ENCODE data around the gene ANAPC2. TPM values are rescaled to one million over a fixed set of nuclear protein-coding genes. Genes with fewer than 3 reads are reported as not detected.

Gene ANAPC2
- total RNA-seq, 1 experiment from 2014 or later = 80.9 TPM

DNA sequence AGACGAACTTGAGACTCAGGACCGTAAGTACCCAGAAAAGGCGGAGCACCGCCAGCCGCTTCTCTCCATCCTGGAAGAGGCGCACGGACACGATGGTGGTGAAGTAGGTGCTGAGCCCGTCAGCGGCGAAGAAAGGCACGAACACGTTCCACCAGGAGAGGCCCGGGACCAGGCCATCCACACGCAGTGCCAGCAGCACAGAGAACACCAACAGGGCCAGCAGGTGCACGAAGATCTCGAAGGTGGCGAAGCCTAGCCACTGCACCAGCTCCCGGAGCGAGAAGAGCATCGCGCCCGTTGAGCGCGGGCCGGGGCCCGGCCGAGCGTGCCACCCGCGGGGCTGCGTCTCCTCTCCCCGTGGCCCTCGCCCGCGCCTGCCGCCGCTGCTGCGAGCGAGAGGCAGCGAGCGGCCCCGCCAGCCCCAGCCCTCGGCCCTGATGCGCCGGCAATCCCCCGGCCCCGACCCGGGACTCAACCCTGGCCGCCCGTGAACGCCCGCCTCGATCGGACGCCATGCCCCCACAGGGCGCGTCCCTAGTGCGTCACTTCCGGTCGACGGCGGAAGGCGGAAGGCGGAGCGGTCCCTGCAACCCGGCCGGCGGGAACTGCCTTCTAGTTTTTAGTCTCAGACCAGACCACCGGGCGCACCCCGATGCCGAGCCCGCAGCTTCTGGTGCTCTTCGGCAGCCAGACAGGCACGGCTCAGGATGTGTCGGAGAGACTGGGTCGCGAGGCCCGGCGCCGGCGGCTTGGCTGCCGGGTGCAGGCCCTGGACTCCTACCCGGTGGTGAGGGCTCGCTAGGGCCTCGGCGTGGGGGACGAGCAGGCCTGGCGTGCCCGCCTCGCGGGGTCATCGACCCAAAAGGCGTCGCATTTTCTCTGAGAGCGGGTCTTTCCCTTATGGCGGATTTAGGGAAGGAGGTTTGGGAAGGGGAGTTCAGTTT lies 17.0 kb upstream of the ANAPC2 start, which contains the start of the genes NDOR1 and TMEM203 (continued):
- TF ChIP-seq, protein P1, sequence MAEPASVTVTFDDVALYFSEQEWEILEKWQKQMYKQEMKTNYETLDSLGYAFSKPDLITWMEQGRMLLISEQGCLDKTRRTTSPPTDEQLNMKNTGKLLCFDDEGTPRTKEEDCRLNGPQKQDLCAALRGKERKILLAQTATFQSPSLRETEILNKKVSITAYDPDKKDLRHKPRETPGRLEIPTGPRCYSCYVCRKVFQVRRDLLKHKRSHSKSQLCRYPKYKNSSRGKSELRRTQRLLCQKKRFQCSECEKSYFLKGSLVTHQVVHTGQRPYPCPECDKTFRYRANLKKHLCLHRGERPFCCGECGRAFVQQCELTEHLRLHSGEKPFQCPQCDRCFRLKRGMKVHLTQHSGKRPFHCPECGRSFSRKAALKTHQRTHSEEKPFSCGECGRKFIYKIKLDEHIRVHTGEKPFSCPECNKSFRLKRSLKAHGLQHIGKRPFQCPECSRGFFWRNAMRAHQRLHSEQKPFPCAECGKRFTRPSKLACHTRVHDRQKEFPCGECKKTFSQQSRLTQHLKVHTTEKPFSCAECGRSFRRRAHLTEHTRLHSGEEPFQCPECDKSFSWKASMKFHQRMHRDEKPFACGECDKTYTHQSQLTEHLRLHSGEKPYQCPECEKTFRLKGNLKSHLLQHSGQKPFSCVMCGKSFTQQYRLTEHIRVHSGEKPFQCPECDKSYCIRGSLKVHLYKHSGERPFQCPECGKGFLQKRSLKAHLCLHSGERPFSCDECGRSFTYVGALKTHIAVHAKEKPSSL (CRISPR knock-in tag; conservative IDR thresholded peaks at IDR 0.05) = no peak
- no peak for TF ChIP-seq FOXJ3 (CRISPR knock-in tag; IDR thresholded peaks at IDR 0.05; ENCODE audit: borderline replicate concordance)
- no peak for TF ChIP-seq TCF7 (CRISPR knock-in tag; IDR thresholded peaks at IDR 0.05; ENCODE audit: low read depth)
- TF ChIP-seq, protein P2, sequence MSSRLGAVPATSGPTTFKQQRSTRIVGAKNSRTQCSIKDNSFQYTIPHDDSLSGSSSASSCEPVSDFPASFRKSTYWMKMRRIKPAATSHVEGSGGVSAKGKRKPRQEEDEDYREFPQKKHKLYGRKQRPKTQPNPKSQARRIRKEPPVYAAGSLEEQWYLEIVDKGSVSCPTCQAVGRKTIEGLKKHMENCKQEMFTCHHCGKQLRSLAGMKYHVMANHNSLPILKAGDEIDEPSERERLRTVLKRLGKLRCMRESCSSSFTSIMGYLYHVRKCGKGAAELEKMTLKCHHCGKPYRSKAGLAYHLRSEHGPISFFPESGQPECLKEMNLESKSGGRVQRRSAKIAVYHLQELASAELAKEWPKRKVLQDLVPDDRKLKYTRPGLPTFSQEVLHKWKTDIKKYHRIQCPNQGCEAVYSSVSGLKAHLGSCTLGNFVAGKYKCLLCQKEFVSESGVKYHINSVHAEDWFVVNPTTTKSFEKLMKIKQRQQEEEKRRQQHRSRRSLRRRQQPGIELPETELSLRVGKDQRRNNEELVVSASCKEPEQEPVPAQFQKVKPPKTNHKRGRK (CRISPR knock-in tag; IDR thresholded peaks at IDR 0.05; ENCODE audit: borderline replicate concordance) = no peak
- TF ChIP-seq JUN (CRISPR knock-in tag; IDR thresholded peaks at IDR 0.05) = no peak; the same call in 1 of the 2 replicates
- no peak; the same call in 1 of the 2 replicates for TF ChIP-seq KAT7 (CRISPR knock-in tag; IDR thresholded peaks at IDR 0.05; ENCODE audit: borderline replicate concordance)
- no peak for TF ChIP-seq NR3C1 (CRISPR knock-in tag; conservative IDR thresholded peaks at IDR 0.05; ENCODE audit: low read depth)
- TF ChIP-seq, protein P3, sequence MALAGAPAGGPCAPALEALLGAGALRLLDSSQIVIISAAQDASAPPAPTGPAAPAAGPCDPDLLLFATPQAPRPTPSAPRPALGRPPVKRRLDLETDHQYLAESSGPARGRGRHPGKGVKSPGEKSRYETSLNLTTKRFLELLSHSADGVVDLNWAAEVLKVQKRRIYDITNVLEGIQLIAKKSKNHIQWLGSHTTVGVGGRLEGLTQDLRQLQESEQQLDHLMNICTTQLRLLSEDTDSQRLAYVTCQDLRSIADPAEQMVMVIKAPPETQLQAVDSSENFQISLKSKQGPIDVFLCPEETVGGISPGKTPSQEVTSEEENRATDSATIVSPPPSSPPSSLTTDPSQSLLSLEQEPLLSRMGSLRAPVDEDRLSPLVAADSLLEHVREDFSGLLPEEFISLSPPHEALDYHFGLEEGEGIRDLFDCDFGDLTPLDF (CRISPR knock-in tag; IDR thresholded peaks at IDR 0.05) = no peak
- no peak for TF ChIP-seq JAZF1 (CRISPR knock-in tag; IDR thresholded peaks at IDR 0.05)
- TF ChIP-seq ZNF671 (CRISPR knock-in tag; IDR thresholded peaks at IDR 0.05) = no peak
- TF ChIP-seq NFYB (CRISPR knock-in tag; conservative IDR thresholded peaks at IDR 0.05; ENCODE audit: low read depth) = no peak; the same call in 1 of the 2 replicates
- TF ChIP-seq ETV6 (CRISPR knock-in tag; IDR thresholded peaks at IDR 0.05) = no peak
- TF ChIP-seq, protein P4, sequence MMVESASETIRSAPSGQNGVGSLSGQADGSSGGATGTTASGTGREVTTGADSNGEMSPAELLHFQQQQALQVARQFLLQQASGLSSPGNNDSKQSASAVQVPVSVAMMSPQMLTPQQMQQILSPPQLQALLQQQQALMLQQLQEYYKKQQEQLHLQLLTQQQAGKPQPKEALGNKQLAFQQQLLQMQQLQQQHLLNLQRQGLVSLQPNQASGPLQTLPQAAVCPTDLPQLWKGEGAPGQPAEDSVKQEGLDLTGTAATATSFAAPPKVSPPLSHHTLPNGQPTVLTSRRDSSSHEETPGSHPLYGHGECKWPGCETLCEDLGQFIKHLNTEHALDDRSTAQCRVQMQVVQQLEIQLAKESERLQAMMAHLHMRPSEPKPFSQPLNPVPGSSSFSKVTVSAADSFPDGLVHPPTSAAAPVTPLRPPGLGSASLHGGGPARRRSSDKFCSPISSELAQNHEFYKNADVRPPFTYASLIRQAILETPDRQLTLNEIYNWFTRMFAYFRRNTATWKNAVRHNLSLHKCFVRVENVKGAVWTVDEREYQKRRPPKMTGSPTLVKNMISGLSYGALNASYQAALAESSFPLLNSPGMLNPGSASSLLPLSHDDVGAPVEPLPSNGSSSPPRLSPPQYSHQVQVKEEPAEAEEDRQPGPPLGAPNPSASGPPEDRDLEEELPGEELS (CRISPR knock-in tag; IDR thresholded peaks at IDR 0.05) = peak; percentile 16
- TF ChIP-seq EMX1 (CRISPR knock-in tag; IDR thresholded peaks at IDR 0.05) = no peak
- TF ChIP-seq ZNF232 (CRISPR knock-in tag; IDR thresholded peaks at IDR 0.05) = no peak
- TF ChIP-seq, protein P5, sequence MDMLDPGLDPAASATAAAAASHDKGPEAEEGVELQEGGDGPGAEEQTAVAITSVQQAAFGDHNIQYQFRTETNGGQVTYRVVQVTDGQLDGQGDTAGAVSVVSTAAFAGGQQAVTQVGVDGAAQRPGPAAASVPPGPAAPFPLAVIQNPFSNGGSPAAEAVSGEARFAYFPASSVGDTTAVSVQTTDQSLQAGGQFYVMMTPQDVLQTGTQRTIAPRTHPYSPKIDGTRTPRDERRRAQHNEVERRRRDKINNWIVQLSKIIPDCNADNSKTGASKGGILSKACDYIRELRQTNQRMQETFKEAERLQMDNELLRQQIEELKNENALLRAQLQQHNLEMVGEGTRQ (CRISPR knock-in tag; IDR thresholded peaks at IDR 0.05) = no peak
- TF ChIP-seq, protein P6, sequence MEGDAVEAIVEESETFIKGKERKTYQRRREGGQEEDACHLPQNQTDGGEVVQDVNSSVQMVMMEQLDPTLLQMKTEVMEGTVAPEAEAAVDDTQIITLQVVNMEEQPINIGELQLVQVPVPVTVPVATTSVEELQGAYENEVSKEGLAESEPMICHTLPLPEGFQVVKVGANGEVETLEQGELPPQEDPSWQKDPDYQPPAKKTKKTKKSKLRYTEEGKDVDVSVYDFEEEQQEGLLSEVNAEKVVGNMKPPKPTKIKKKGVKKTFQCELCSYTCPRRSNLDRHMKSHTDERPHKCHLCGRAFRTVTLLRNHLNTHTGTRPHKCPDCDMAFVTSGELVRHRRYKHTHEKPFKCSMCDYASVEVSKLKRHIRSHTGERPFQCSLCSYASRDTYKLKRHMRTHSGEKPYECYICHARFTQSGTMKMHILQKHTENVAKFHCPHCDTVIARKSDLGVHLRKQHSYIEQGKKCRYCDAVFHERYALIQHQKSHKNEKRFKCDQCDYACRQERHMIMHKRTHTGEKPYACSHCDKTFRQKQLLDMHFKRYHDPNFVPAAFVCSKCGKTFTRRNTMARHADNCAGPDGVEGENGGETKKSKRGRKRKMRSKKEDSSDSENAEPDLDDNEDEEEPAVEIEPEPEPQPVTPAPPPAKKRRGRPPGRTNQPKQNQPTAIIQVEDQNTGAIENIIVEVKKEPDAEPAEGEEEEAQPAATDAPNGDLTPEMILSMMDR (IDR thresholded peaks at IDR 0.05) = no peak
- no peak for TF ChIP-seq MXD4 (CRISPR knock-in tag; IDR thresholded peaks at IDR 0.05; ENCODE audit: borderline replicate concordance)
- TF ChIP-seq, protein P7, sequence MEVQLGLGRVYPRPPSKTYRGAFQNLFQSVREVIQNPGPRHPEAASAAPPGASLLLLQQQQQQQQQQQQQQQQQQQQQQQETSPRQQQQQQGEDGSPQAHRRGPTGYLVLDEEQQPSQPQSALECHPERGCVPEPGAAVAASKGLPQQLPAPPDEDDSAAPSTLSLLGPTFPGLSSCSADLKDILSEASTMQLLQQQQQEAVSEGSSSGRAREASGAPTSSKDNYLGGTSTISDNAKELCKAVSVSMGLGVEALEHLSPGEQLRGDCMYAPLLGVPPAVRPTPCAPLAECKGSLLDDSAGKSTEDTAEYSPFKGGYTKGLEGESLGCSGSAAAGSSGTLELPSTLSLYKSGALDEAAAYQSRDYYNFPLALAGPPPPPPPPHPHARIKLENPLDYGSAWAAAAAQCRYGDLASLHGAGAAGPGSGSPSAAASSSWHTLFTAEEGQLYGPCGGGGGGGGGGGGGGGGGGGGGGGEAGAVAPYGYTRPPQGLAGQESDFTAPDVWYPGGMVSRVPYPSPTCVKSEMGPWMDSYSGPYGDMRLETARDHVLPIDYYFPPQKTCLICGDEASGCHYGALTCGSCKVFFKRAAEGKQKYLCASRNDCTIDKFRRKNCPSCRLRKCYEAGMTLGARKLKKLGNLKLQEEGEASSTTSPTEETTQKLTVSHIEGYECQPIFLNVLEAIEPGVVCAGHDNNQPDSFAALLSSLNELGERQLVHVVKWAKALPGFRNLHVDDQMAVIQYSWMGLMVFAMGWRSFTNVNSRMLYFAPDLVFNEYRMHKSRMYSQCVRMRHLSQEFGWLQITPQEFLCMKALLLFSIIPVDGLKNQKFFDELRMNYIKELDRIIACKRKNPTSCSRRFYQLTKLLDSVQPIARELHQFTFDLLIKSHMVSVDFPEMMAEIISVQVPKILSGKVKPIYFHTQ (CRISPR knock-in tag; IDR thresholded peaks at IDR 0.05) = no peak
- TF ChIP-seq SOX15 (CRISPR knock-in tag; IDR thresholded peaks at IDR 0.05) = no peak
- no peak for TF ChIP-seq ZNF138 (CRISPR knock-in tag; conservative IDR thresholded peaks at IDR 0.05)
- TF ChIP-seq, protein P8, sequence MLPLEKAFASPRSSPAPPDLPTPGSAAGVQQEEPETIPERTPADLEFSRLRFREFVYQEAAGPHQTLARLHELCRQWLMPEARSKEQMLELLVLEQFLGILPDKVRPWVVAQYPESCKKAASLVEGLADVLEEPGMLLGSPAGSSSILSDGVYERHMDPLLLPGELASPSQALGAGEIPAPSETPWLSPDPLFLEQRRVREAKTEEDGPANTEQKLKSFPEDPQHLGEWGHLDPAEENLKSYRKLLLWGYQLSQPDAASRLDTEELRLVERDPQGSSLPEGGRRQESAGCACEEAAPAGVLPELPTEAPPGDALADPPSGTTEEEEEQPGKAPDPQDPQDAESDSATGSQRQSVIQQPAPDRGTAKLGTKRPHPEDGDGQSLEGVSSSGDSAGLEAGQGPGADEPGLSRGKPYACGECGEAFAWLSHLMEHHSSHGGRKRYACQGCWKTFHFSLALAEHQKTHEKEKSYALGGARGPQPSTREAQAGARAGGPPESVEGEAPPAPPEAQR (CRISPR knock-in tag; IDR thresholded peaks at IDR 0.05) = no peak
- peak; percentile 96 for TF ChIP-seq FOXK1 (CRISPR knock-in tag; IDR thresholded peaks at IDR 0.05)

Measured in WTC11 (cell line).